Neural cell (in vitro differentiated cells): Measurements from ENCODE around the gene NYAP1.

ENCODE experiments used
- CTCF ChIP-seq: fragments of 450-650 bp; IDR thresholded peaks from 2 replicates; pipeline ENCODE4 v1.5.1; 2014; ENCODE audit warnings: antibody characterized with exemption, mild to moderate bottlenecking, moderate library complexity; ENCODE audit not compliant: poor library complexity, severe bottlenecking
- EP300 ChIP-seq: fragments of 450-650 bp; conservative IDR thresholded peaks from 2 replicates; pipeline ENCODE4 v1.6.1; 2014; ENCODE audit warnings: antibody characterized with exemption, mild to moderate bottlenecking, moderate library complexity; ENCODE audit not compliant: poor library complexity, severe bottlenecking
- MXI1 ChIP-seq: fragments of 450-650 bp; conservative IDR thresholded peaks from 2 replicates; pipeline ENCODE4 v1.6.1; 2014; ENCODE audit warnings: antibody characterized with exemption, mild to moderate bottlenecking; ENCODE audit not compliant: poor library complexity, severe bottlenecking
- POLR2AphosphoS5 ChIP-seq: IDR thresholded peaks from 2 replicates; pipeline ENCODE4 v1.6.1; 2012
- SMC3 ChIP-seq: fragments of 450-650 bp; conservative IDR thresholded peaks from 2 replicates; pipeline ENCODE4 v1.6.1; 2014; ENCODE audit warnings: antibody characterized with exemption, mild to moderate bottlenecking, moderate library complexity; ENCODE audit not compliant: poor library complexity

- TF ChIP-seq CTCF (no peak), MXI1 (no peak), SMC3 (no peak), POLR2AphosphoS5 (no peak), EP300 (no peak)
Observed at GRCh38 chr7:100449190-100449795, 34.4 kb upstream of the NYAP1 start.
